K562 treated with DMSO at 1 percent for 4 hours (cell line): ENCODE data around the gene KAT7. TPM values are rescaled to one million over a fixed set of nuclear protein-coding genes. Genes with fewer than 3 reads are reported as not detected.

Experiments used
- total RNA-seq: library from RNA; unstranded; fragments of 300-600 nt; gene quantifications from 2 replicates; pipeline ENCODE4 v1.2.3, GENCODE V29; 2022; ENCODE audit not compliant: insufficient read depth

Gene KAT7
- 10.2 and 15.3 TPM in 2 replicates for total RNA-seq

DNA sequence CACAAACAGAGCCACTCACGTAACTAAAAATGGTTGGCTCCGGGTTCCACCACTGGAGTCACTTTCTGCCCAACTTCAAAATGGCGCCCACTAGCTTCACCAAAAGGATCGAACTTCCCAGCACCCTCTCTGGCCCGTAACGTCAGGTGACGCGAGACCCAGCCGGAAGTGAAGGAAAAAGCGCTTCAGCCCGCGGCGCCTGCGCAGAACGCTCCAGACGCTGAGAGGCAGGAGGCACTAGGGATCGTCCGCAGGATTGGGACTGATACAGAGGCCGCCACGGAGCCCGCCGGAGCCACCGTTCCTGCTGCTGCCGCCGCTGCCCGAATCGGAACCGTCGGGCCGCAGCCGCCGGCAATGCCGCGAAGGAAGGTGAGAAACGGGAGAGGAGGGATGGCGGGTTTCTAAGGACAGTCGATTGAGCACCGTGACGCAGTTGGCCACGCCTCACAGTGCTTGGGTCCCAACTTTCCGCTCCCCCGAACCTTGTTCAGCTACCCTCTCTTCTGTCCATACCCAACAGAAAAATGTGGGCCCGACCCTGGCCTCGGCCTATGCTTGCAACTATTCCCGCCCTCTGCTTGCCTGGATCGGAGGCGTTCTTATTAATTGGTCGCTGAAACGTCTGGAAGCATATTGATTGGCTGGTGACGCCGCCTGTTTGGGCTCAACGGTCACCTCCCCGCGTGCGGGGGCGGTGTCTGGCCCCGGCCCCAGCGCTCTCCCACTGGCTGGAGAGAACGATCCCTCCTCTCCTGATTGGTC lies at the start of gene KAT7:
TSS of gene KAT7 (plus strand) at position 204 of the 765 bp plus-strand sequence. CDS start at position 358, 154 bp downstream.

GRCh38 chr17:49763735-49764558 lies 24.5 kb upstream of the KAT7 start, which contains the start of gene FAM117A:
TSS of gene FAM117A (minus strand) at chr17:49764131. CDS start at chr17:49764087, 44 bp downstream.

DNA sequence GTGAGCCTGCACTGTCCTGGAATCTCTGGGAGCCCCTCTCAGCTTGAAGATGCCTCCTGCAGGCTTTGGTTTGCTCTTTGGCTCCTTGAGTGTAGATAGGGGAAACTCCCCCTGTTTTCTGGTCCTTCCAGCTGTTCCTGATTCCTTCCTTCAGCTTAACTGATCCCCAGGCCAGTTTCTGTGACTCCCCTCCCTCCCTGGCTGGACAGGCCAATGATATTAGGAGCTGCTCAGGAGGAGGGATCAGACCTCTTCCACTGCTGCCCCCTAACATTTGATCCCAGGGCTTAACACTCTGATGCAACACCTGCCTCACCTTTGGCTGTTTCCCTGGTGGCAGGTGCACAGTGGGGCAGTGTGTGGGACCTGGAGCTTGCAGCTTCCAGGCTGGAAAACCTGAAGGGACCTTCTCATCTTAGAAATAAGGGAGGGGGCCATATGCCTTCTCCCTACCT lies 59.6 kb downstream of the KAT7 start, which contains the start of gene TAC4:
TSS of gene TAC4 (minus strand) at position 51 of the 455 bp plus-strand sequence. CDS start 52 bp downstream, outside the sequence.

Other genes starting within 250 kb of the KAT7 start
- not detected in 2 replicates for gene NXPH3, start 212.8 kb upstream of the KAT7 start, total RNA-seq
- gene SPOP, start 110.6 kb upstream of the KAT7 start, total RNA-seq, result 38.1 and 39.5 TPM in 2 replicates
- 60.7 and 63.8 TPM in 2 replicates for gene SLC35B1, start 80.7 kb upstream of the KAT7 start, total RNA-seq
- 64.9 and 80.0 TPM in 2 replicates for gene FAM117A, start 24.6 kb upstream of the KAT7 start, total RNA-seq
- gene TAC4, start 59.4 kb downstream of the KAT7 start, total RNA-seq, result not detected in 2 replicates
- gene DLX4, start 180.5 kb downstream of the KAT7 start, total RNA-seq, result 4.7 and 8.6 TPM in 2 replicates
- gene DLX3, start 206.5 kb downstream of the KAT7 start, total RNA-seq, result not detected in 2 replicates